Measurements from ENCODE around the gene TAS1R1. TPM values are rescaled to one million over a fixed set of nuclear protein-coding genes. Genes with fewer than 3 reads are reported as not detected.

TAS1R1 gene
- polyA plus RNA-seq, 1 donor from 2014 or later = not detected

GRCh38 chr1:6547301-6547700, 7.8 kb upstream of the TAS1R1 start:
- Histone ChIP-seq H3K9me3 (ENCODE audit: low read length) (no peaks in the 10 kb centered on the region), H3K4me2 (ENCODE audit: low read length) (no peak overlapping the region), H4K20me1 (ENCODE audit: insufficient read depth) (no peaks in the 10 kb centered on the region), H2AFZ (ENCODE audit: low read depth, low read length) (no peak overlapping the region), H3K79me2 (replicated peaks; ENCODE audit: insufficient read depth, low read length) (no peaks in the 10 kb centered on the region), H3K27ac (ENCODE audit: low read length) (no peak overlapping the region), H3K4me3 (ENCODE audit: low read length) (no peak overlapping the region), H3F3A (ENCODE audit: insufficient read depth, low read length, poor library complexity, severe bottlenecking) (no peaks in the 10 kb centered on the region), H3K9ac (ENCODE audit: low read length) (no peak overlapping the region), H3K27me3 (ENCODE audit: insufficient read depth, low read depth, low read length) (no peaks in the 10 kb centered on the region), H3K9me2 (ENCODE audit: insufficient read depth, low read length) (no peaks in the 10 kb centered on the region), H3K36me3 (ENCODE audit: insufficient read depth, low read length) (peaks cover 6% of the 10 kb centered on the region)
- no peak for TF ChIP-seq RAD21 (conservative IDR thresholded peaks at IDR 0.05)
- TF ChIP-seq REST (IDR thresholded peaks at IDR 0.05; ENCODE audit: borderline replicate concordance) = no peak
- TF ChIP-seq POLR2AphosphoS5 (IDR thresholded peaks at IDR 0.05) = no peak

GRCh38 chr1:6554031-6554906, 838 bp upstream of the TAS1R1 start, which contains the start of gene NOL9:
Gene NOL9, minus strand, starts transcription at chr1:6554513. Its CDS starts 11 bp downstream, at chr1:6554502.
- Histone ChIP-seq H3K4me3 (ENCODE audit: low read length) (peak within 1 kb of the TSS; percentile 98), H3K79me2 (replicated peaks; ENCODE audit: insufficient read depth, low read length) (peaks cover 15% of the 10 kb centered on the region), H3K27me3 (ENCODE audit: insufficient read depth, low read depth, low read length) (no peaks in the 10 kb centered on the region), H3F3A (ENCODE audit: insufficient read depth, low read length, poor library complexity, severe bottlenecking) (no peaks in the 10 kb centered on the region), H3K36me3 (ENCODE audit: insufficient read depth, low read length) (no peaks in the 10 kb centered on the region), H3K9me3 (ENCODE audit: low read length) (no peaks in the 10 kb centered on the region), H3K27ac (ENCODE audit: low read length) (peak within 1 kb of the TSS; percentile 34), H4K20me1 (ENCODE audit: insufficient read depth) (no peaks in the 10 kb centered on the region), H2AFZ (ENCODE audit: low read depth, low read length) (peak within 1 kb of the TSS; percentile 40), H3K9me2 (ENCODE audit: insufficient read depth, low read length) (no peaks in the 10 kb centered on the region), H3K4me2 (ENCODE audit: low read length) (peak within 1 kb of the TSS; percentile 51), H3K9ac (ENCODE audit: low read length) (peak within 1 kb of the TSS; percentile 79)
- TF ChIP-seq CTCF (IDR thresholded peaks at IDR 0.05; ENCODE audit: poor library complexity, severe bottlenecking) (peak; percentile 98), TAF1 (IDR thresholded peaks at IDR 0.05; ENCODE audit: low read depth) (peak; percentile 91), MXI1 (conservative IDR thresholded peaks at IDR 0.05; ENCODE audit: poor library complexity, severe bottlenecking) (peak; percentile 93), EZH2 (IDR thresholded peaks at IDR 0.05; ENCODE audit: borderline replicate concordance, insufficient read depth, low read length, poor library complexity, severe bottlenecking) (no peak), SMC3 (conservative IDR thresholded peaks at IDR 0.05; ENCODE audit: poor library complexity) (peak; percentile 86), POLR2AphosphoS5 (IDR thresholded peaks at IDR 0.05) (peak; percentile 85), REST (IDR thresholded peaks at IDR 0.05; ENCODE audit: borderline replicate concordance) (peak; percentile 27), EP300 (conservative IDR thresholded peaks at IDR 0.05; ENCODE audit: poor library complexity, severe bottlenecking) (peak; percentile 38), RAD21 (conservative IDR thresholded peaks at IDR 0.05) (peak; percentile 76)

Data from neural cell (in vitro differentiated cells).